ENCODE data around the gene ZFP92. TPM values are rescaled to one million over a fixed set of nuclear protein-coding genes. Genes with fewer than 3 reads are reported as not detected.
A peak's percentile ranks its signal among the peaks of the same experiment; 100 is the strongest.

ZFP92 gene
- total RNA-seq, 2 experiments from 2014 or later, result 0.03 TPM; not detected in 1

DNA sequence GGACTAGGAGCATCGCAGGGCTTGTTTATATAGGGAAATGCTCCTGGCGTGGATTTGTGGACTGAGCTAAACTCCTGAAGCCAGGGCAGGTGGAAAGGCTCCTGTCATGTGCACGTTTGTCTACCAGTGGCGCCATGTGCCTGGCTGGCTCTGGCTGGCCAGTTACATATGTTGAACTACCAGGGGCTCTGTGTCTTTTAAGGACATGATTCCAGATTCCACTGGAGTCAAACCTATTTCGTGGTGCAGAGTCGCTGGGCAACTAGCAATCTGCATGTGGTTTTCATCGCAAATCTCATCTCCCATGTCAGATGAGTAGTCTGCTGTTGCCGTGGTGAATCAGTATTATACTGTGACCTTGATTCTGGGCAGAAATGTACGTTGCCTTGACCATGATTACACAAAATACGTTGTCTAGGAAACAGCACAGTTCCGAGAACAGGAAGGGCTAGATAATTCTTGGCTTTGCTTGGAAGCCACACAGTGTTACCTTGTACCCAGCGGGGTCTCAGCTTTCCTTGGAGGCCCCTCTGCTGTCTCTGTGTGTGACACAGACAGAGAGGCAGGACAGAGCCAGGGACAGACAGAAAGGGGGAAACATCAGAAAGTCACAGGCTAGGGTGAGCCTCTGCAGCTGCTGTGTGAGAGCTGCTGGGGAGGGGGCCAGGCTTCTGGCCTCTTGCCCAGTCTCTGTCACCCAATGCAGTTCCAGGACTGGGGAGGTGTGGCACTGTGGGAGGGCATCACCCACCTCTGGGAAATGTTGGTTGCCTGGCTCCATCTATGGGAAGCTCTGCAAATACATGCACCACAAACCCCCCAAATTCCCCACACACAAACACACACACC is 29.4 kb upstream of the ZFP92 start:
- no peak overlapping the region for H3K27ac ChIP-seq (ENCODE audit: low read depth, low read length, poor library complexity, severe bottlenecking)
- no peak overlapping the region for H2AFZ ChIP-seq (ENCODE audit: low read length)
- no peaks in the 10 kb centered on the region for H3K9me2 ChIP-seq (ENCODE audit: insufficient read depth, low read length)
- no peak overlapping the region for H3K4me2 ChIP-seq (ENCODE audit: low read length)
- TF ChIP-seq EZH2phosphoT487 (IDR thresholded peaks at IDR 0.05; ENCODE audit: borderline replicate concordance, low read depth, low read length), result no peak
- TF ChIP-seq, protein P1, sequence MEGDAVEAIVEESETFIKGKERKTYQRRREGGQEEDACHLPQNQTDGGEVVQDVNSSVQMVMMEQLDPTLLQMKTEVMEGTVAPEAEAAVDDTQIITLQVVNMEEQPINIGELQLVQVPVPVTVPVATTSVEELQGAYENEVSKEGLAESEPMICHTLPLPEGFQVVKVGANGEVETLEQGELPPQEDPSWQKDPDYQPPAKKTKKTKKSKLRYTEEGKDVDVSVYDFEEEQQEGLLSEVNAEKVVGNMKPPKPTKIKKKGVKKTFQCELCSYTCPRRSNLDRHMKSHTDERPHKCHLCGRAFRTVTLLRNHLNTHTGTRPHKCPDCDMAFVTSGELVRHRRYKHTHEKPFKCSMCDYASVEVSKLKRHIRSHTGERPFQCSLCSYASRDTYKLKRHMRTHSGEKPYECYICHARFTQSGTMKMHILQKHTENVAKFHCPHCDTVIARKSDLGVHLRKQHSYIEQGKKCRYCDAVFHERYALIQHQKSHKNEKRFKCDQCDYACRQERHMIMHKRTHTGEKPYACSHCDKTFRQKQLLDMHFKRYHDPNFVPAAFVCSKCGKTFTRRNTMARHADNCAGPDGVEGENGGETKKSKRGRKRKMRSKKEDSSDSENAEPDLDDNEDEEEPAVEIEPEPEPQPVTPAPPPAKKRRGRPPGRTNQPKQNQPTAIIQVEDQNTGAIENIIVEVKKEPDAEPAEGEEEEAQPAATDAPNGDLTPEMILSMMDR (conservative IDR thresholded peaks at IDR 0.05; ENCODE audit: low read length), result peak; percentile 29; the same call in 1 of the 2 replicates
- intact Hi-C loops (cut with micrococcal nuclease; ENCODE audit: unreplicated experiment), result no loop called here
- H3K79me2 ChIP-seq (ENCODE audit: insufficient read depth, low read depth, low read length), result no peaks in the 10 kb centered on the region
- peak; percentile 64 for DNase-seq (ENCODE audit: low spot score)
- H3K4me1 ChIP-seq (ENCODE audit: insufficient read depth, low read length, poor library complexity, severe bottlenecking), result no peaks in the 10 kb centered on the region
- no peaks in the 10 kb centered on the region for H3K36me3 ChIP-seq (ENCODE audit: insufficient read depth, low read length)
- ChIA-PET POLR2A (no interaction called here), CTCF (ENCODE audit: unreplicated experiment) (no interaction called here)
- no peak overlapping the region for H3K4me3 ChIP-seq (ENCODE audit: low read depth, low read length, poor library complexity, severe bottlenecking)
- no TSS peak for BruUV-seq (replicated peaks)
- H3K9me3 ChIP-seq (ENCODE audit: low read length), result no peaks in the 10 kb centered on the region
- no peaks in the 10 kb centered on the region for H4K20me1 ChIP-seq (ENCODE audit: insufficient read depth, low read length)

DNA sequence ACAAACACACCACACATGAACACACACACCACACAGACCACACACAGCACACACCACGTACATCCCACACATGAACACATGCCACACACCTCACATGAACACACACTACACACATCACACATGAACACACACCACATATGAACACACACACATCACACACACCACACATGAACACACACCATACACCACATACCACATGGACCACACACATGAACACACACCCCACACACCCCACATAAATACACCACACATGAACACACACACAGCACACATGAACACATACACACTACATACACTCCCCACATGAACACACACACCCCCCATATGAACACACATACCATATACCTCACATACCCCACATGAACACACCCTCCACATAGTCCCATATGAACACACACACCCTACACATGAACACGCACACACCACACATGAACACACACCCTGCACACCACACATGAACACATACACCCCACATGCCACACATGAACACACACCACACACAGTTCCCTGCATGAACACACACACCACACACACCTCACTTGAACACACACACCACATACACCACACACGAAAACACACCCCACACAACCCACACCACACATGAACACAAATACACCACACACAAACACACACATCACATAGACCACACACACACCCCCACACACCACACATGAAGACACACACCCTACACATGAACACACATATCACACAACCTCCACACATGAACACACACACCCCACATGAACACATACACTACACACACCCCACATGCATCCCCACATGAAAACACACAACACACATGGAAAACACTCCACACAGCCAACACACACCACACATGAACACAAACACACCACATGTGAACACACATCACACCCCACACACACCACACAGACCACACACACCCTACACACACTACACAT is 28.4 kb upstream of the ZFP92 start:
- CTCF ChIA-PET (ENCODE audit: unreplicated experiment), result no interaction called here
- Histone ChIP-seq H2AFZ (ENCODE audit: low read length) (no peak overlapping the region), H3K79me2 (ENCODE audit: insufficient read depth, low read depth, low read length) (no peaks in the 10 kb centered on the region), H3K9me3 (ENCODE audit: low read length) (no peaks in the 10 kb centered on the region), H4K20me1 (ENCODE audit: insufficient read depth, low read length) (no peaks in the 10 kb centered on the region), H3K36me3 (ENCODE audit: insufficient read depth, low read length) (no peaks in the 10 kb centered on the region), H3K4me3 (ENCODE audit: low read depth, low read length, poor library complexity, severe bottlenecking) (no peak overlapping the region), H3K4me1 (ENCODE audit: insufficient read depth, low read length, poor library complexity, severe bottlenecking) (no peaks in the 10 kb centered on the region), H3K4me2 (ENCODE audit: low read length) (no peak overlapping the region), H3K9me2 (ENCODE audit: insufficient read depth, low read length) (no peaks in the 10 kb centered on the region), H3K27ac (ENCODE audit: low read depth, low read length, poor library complexity, severe bottlenecking) (no peak overlapping the region)
- POLR2A ChIA-PET, result no interaction called here
- DNase-seq (ENCODE audit: low spot score), result no peak
- intact Hi-C loops (cut with micrococcal nuclease; ENCODE audit: unreplicated experiment), result no loop called here
- BruUV-seq (replicated peaks), result no TSS peak
- no peak for TF ChIP-seq EZH2phosphoT487 (IDR thresholded peaks at IDR 0.05; ENCODE audit: borderline replicate concordance, low read depth, low read length)
- TF ChIP-seq, protein P1 (conservative IDR thresholded peaks at IDR 0.05; ENCODE audit: low read length), result no peak
